HEK293T (cell line): ENCODE measurements around the gene SKIC3.

Experiments
- FOXM1 ChIP-seq: fragments of 450-650 bp; IDR thresholded peaks from 2 replicates; pipeline ENCODE4 v1.6.1; 2017; ENCODE audit warnings: mild to moderate bottlenecking, borderline replicate concordance
- SUZ12 ChIP-seq: fragments of 450-650 bp; IDR thresholded peaks from 2 replicates; pipeline ENCODE4 v1.6.1; 2016; ENCODE audit warnings: mild to moderate bottlenecking
- TARDBP ChIP-seq: fragments of 450-650 bp; IDR thresholded peaks from 2 replicates; pipeline ENCODE4 v1.6.1; 2016
- ZNF384 ChIP-seq: fragments of 450-650 bp; IDR thresholded peaks from 2 replicates; pipeline ENCODE4 v1.6.1; 2016

DNA sequence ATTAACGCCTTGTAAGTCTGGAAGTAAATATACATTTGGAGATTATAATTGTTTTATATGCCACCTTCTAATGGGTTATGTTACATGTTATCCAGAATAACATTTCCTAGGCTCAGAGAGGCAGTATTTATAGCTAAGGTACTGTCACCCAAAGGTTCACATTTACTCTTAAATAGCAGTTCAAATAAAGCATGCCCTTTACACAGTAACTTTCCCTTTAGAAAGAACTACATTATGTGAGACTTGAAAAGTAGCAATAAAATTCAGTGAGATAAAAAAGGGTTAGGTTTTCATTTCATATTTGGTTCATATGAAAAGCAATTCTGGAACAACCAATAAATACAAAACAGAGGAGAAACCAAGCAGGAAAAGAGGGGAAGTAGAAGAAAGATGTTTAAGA lies 35.1 kb downstream of the SKIC3 start:
- TF ChIP-seq SUZ12 (no peak), ZNF384 (no peak), FOXM1 (no peak), TARDBP (no peak)
